KMS-11 (cell line): ENCODE data around the gene ADGRG3.

Experiments
- H2AFZ ChIP-seq: fragments of 200-600 bp; sonication (generic); 2 replicates; pipeline ENCODE4 v1.6.1; 2016; ENCODE audit warnings: antibody characterized with exemption, mixed run types, low read depth
- H3K27ac ChIP-seq: fragments of 200-600 bp; sonication (generic); 2 replicates; pipeline ENCODE4 v1.6.1; 2016; ENCODE audit warnings: mild to moderate bottlenecking, mixed run types
- H3K27me3 ChIP-seq: fragments of 200-600 bp; sonication (generic); 2 replicates; pipeline ENCODE4 v1.6.1; 2017; ENCODE audit warnings: mild to moderate bottlenecking, low read depth, mixed run types, moderate library complexity; ENCODE audit not compliant: insufficient read depth
- H3K36me3 ChIP-seq: fragments of 200-600 bp; sonication (generic); 2 replicates; pipeline ENCODE4 v1.6.1; 2017; ENCODE audit warnings: mild to moderate bottlenecking, mixed run types; ENCODE audit not compliant: insufficient read depth
- H3K4me1 ChIP-seq: fragments of 200-600 bp; sonication (generic); 2 replicates; pipeline ENCODE4 v1.6.1; 2016; ENCODE audit warnings: mild to moderate bottlenecking, low read depth, mixed run types; ENCODE audit not compliant: poor library complexity, severe bottlenecking
- H3K4me2 ChIP-seq: fragments of 200-600 bp; sonication (generic); 2 replicates; pipeline ENCODE4 v1.7.0; 2016; ENCODE audit warnings: mild to moderate bottlenecking, mixed run types
- H3K4me3 ChIP-seq: fragments of 200-600 bp; sonication (generic); IDR thresholded peaks from 2 replicates; pipeline ENCODE4 v1.6.1; 2017; ENCODE audit warnings: low read depth, low read length, mixed read lengths; ENCODE audit not compliant: insufficient read depth
- H3K79me2 ChIP-seq: fragments of 200-600 bp; sonication (generic); 2 replicates; pipeline ENCODE4 v1.6.1; 2016; ENCODE audit warnings: low read depth, mixed run types; ENCODE audit not compliant: insufficient read depth
- H3K9ac ChIP-seq: fragments of 200-600 bp; sonication (generic); 2 replicates; pipeline ENCODE4 v1.6.1; 2016; ENCODE audit warnings: mild to moderate bottlenecking, mixed run types
- H4K20me1 ChIP-seq: fragments of 200-600 bp; sonication (generic); 2 replicates; pipeline ENCODE4 v1.6.1; 2016; ENCODE audit warnings: mild to moderate bottlenecking, mixed run types; ENCODE audit not compliant: insufficient read depth
- CTCF ChIP-seq: fragments of 200-600 bp; sonication (generic); conservative IDR thresholded peaks from 2 replicates; pipeline ENCODE4 v1.6.1; 2017; ENCODE audit warnings: low read depth, mild to moderate bottlenecking, antibody characterized with exemption, low read length, moderate library complexity, mixed read lengths

ADGRG3 gene

DNA sequence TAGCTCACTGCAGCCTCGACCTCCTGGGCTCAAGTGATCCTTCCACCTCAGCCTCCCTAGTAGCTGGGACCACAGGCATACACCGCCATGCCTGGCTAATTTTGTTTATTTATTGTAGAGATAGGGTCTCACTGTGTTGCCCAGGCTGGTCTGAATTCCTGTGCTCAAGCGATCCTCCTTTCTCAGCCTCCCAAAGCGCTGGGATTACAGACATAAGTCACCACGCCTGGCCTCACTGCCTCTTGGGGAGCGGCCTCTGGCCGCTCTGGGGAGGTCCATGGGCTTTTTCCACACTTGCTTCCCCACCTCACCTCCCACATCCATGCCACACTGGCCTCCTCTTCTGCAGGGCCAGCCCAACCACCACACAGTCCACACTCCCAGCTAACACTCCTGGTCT is 18.3 kb upstream of the ADGRG3 start:
- no peaks in the 10 kb centered on the region for H3K79me2 ChIP-seq
- H4K20me1 ChIP-seq: no peaks in the 10 kb centered on the region
- H3K27me3 ChIP-seq: no peaks in the 10 kb centered on the region
- H3K4me1 ChIP-seq: peaks cover 13% of the 10 kb centered on the region
- H3K4me2 ChIP-seq: no peak overlapping the region
- H3K4me3 ChIP-seq: no peak overlapping the region
- H3K27ac ChIP-seq: no peak overlapping the region
- H2AFZ ChIP-seq: no peak overlapping the region
- no peak overlapping the region for H3K9ac ChIP-seq
- H3K36me3 ChIP-seq: no peaks in the 10 kb centered on the region
- no peak for TF ChIP-seq CTCF

DNA sequence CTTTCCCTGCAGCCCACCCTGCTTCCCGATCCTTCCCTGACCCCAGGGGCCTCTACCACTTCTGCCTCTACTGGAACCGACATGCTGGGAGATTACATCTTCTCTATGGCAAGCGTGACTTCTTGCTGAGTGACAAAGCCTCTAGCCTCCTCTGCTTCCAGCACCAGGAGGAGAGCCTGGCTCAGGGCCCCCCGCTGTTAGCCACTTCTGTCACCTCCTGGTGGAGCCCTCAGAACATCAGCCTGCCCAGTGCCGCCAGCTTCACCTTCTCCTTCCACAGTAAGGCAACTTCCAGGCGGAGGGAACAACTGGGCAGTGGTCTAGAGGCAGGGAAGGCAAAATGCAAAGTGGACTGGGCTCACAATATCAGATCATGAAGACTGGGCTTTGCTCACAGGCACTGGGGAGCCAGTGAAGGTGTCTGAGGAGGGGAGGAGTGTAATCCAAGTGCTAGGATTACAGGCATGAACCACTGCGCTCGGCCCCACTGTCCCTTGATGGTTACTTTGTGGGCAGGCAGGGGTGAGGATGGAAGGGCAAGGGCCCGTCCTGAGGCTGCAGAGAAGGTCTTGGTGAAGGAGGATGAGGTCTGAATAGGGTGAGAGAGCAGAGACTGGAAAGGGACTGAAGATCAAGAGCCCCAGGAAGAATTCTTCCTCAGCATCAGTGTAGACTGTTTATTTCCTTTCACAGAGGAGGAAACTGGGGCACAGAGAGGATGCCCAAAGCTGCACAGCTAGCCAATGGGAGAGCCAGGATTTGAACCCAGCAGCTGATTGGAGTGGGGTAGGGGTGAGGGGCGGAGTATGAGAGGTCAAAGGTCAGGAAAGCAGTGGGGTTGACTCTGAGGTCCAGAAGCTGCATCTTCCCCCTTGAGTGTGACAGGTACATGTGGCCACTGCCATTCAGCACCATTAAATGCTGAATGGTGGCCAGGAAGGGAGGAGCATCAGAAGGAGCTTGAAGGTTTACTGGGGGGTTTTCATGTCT is 16.5 kb upstream of the ADGRG3 start:
- no peak for TF ChIP-seq CTCF
- Histone ChIP-seq H3K27me3 (no peaks in the 10 kb centered on the region), H2AFZ (no peak overlapping the region), H3K4me2 (no peak overlapping the region), H3K79me2 (no peaks in the 10 kb centered on the region), H3K9ac (no peak overlapping the region), H3K4me3 (no peak overlapping the region), H3K4me1 (peaks cover 13% of the 10 kb centered on the region), H4K20me1 (no peaks in the 10 kb centered on the region), H3K36me3 (no peaks in the 10 kb centered on the region), H3K27ac (no peak overlapping the region)

- Histone ChIP-seq H3K4me3 (no peak overlapping the region), H3K36me3 (no peaks in the 10 kb centered on the region), H4K20me1 (no peaks in the 10 kb centered on the region), H3K27ac (no peak overlapping the region), H3K9ac (no peak overlapping the region), H3K27me3 (no peaks in the 10 kb centered on the region), H3K79me2 (no peaks in the 10 kb centered on the region), H2AFZ (no peak overlapping the region), H3K4me1 (peaks cover 11% of the 10 kb centered on the region), H3K4me2 (no peak overlapping the region)
- no peak for TF ChIP-seq CTCF
Measured at GRCh38 chr16:57652695-57653471, 15.2 kb upstream of the ADGRG3 start.

- H3K27ac ChIP-seq: no peak overlapping the region
- no peaks in the 10 kb centered on the region for H3K36me3 ChIP-seq
- H3K4me3 ChIP-seq: no peak overlapping the region
- peaks cover under 1% of the 10 kb centered on the region for H3K4me1 ChIP-seq
- no peaks in the 10 kb centered on the region for H3K27me3 ChIP-seq
- no peak overlapping the region for H2AFZ ChIP-seq
- H3K4me2 ChIP-seq: no peak overlapping the region
- no peaks in the 10 kb centered on the region for H4K20me1 ChIP-seq
- no peaks in the 10 kb centered on the region for H3K79me2 ChIP-seq
- H3K9ac ChIP-seq: no peak overlapping the region
- TF ChIP-seq CTCF: no peak
Measured at GRCh38 chr16:57653936-57654335, 14.2 kb upstream of the ADGRG3 start.
